ENCODE data around the gene SCYGR7. TPM values are rescaled to one million over a fixed set of nuclear protein-coding genes. Genes with fewer than 3 reads are reported as not detected.
A peak's percentile ranks its signal among the peaks of the same experiment; 100 is the strongest.
"Not testable (repeated sequence)": the region's sequence is repeated elsewhere in the genome, so short reads cannot be mapped to it uniquely, and the experiment has no call there.

The SCYGR7 gene
- total RNA-seq, 4 donors from 2014 or later, result not detected

- H3K4me3 ChIP-seq, result no peak overlapping the region
- TF ChIP-seq POLR2A (IDR thresholded peaks at IDR 0.05), result no peak
- TF ChIP-seq EP300 (IDR thresholded peaks at IDR 0.05), result no peak
- TF ChIP-seq CTCF (IDR thresholded peaks at IDR 0.05), result no peak
Observed at GRCh38 chr2:227716501-227716900, 11.6 kb upstream of the SCYGR7 start.

GRCh38 chr2:227717687-227718567, 10.2 kb upstream of the SCYGR7 start, which contains the start of gene SLC19A3:
TSS of gene SLC19A3 (minus strand) at chr2:227718028. CDS start at chr2:227702318, 15,710 bp downstream.
- Histone ChIP-seq H3K4me1 (peaks cover 0 to 15% (median 0%) of the 10 kb centered on the region in 4 donors), H3K36me3 (no peaks in the 10 kb centered on the region), H3K9me3 (no peaks in the 10 kb centered on the region), H3K27ac (peak within 1 kb of the TSS; percentile 29 to 84 (median 50)), H3K4me3 (peak within 1 kb of the TSS; percentile 23 to 48 (median 25)), H3K27me3 (no peaks in the 10 kb centered on the region)
- WGBS, 2 donors, result 2 to 3% methylated on average over 35 of the region's 35 CpGs
- DNase-seq (ENCODE audit: low spot score in 2 of 2), result peak; percentile 75 to 84
- TF ChIP-seq POLR2A (IDR thresholded peaks at IDR 0.05) (no peak), EP300 (IDR thresholded peaks at IDR 0.05) (peak in 1 of 2 donors; percentile 57)

More at GRCh38 chr2:227716501-227716900, 11.6 kb upstream of the SCYGR7 start:
- Histone ChIP-seq H3K9me3 (no peaks in the 10 kb centered on the region), H3K4me1 (peaks cover 0 to 15% (median 0%) of the 10 kb centered on the region in 4 donors), H3K27ac (no peak overlapping the region), H3K27me3 (no peaks in the 10 kb centered on the region), H3K36me3 (no peaks in the 10 kb centered on the region)
- WGBS, 2 donors, result 80 to 96% methylated on average over 2 of the region's 2 CpGs
- no peak for DNase-seq (ENCODE audit: low spot score in 2 of 2)

- H3K4me3 ChIP-seq, result no peak overlapping the region
- no peak for DNase-seq (ENCODE audit: low spot score in 2 of 2)
- no peak for TF ChIP-seq POLR2A (IDR thresholded peaks at IDR 0.05)
- TF ChIP-seq CTCF (IDR thresholded peaks at IDR 0.05), result no peak
- TF ChIP-seq EP300 (IDR thresholded peaks at IDR 0.05), result no peak
- no peaks in the 10 kb centered on the region for H3K9me3 ChIP-seq
- peaks cover 0 to 15% (median 0%) of the 10 kb centered on the region in 4 donors for H3K4me1 ChIP-seq
- WGBS, 2 donors, result 96 to 98% methylated on average over 4 of the region's 4 CpGs
- H3K27ac ChIP-seq, result no peak overlapping the region
- no peaks in the 10 kb centered on the region for H3K27me3 ChIP-seq
- H3K36me3 ChIP-seq, result no peaks in the 10 kb centered on the region
Observed at GRCh38 chr2:227719641-227720040, 8.5 kb upstream of the SCYGR7 start.

GRCh38 chr2:227720680-227721079, 7.5 kb upstream of the SCYGR7 start:
- Histone ChIP-seq H3K27ac (no peak overlapping the region), H3K36me3 (no peaks in the 10 kb centered on the region), H3K9me3 (no peaks in the 10 kb centered on the region), H3K27me3 (no peaks in the 10 kb centered on the region), H3K4me3 (no peak overlapping the region), H3K4me1 (peaks cover 0 to 15% (median 0%) of the 10 kb centered on the region in 4 donors)
- DNase-seq (ENCODE audit: low spot score in 2 of 2), result no peak
- 88 to 93% methylated on average over 4 of the region's 4 CpGs for WGBS, 2 donors
- TF ChIP-seq EP300 (IDR thresholded peaks at IDR 0.05) (no peak), POLR2A (IDR thresholded peaks at IDR 0.05) (no peak), CTCF (IDR thresholded peaks at IDR 0.05) (no peak)

- H3K27ac ChIP-seq; H3K4me1 ChIP-seq; H3K36me3 ChIP-seq; H3K27me3 ChIP-seq; H3K9me3 ChIP-seq; DNase-seq (ENCODE audit: low spot score in 2 of 2); H3K4me3 ChIP-seq: not testable (repeated sequence)
- WGBS, 2 donors, result 75 to 81% methylated on average over 7 of the region's 7 CpGs
Observed at GRCh38 chr2:227722821-227723220, 5.3 kb upstream of the SCYGR7 start.

- no peak for DNase-seq (ENCODE audit: low spot score in 2 of 2)
- Histone ChIP-seq H3K27ac (no peak within 1 kb of the TSS), H3K4me1 (no peaks in the 10 kb centered on the region), H3K27me3 (peaks cover 0 to 3% of the 10 kb centered on the region in 2 donors), H3K4me3 (no peak within 1 kb of the TSS), H3K36me3 (no peaks in the 10 kb centered on the region), H3K9me3 (no peaks in the 10 kb centered on the region)
- no peak for TF ChIP-seq EP300 (IDR thresholded peaks at IDR 0.05)
- TF ChIP-seq CTCF (IDR thresholded peaks at IDR 0.05), result no peak
- TF ChIP-seq POLR2A (IDR thresholded peaks at IDR 0.05), result no peak
- 58 to 91% methylated on average over 5 to 10 of the region's 15 CpGs for WGBS, 2 donors
Observed at GRCh38 chr2:227724394-227725039, 3.6 kb upstream of the SCYGR7 start, which contains the start of gene SCYGR6. TSS of gene SCYGR6 (minus strand) at chr2:227724757. CDS start at chr2:227724757, 0 bp downstream.
